SH-SY5Y (cell line): ENCODE data around the gene NINL.

ENCODE experiments used
- GATA2 ChIP-seq: IDR thresholded peaks from 2 replicates; pipeline ENCODE4 v1.6.1; 2011; ENCODE audit warnings: mild to moderate bottlenecking, low read depth, low read length
- GATA3 ChIP-seq: IDR thresholded peaks from 2 replicates; pipeline ENCODE4 v1.6.1; 2011; ENCODE audit warnings: low read depth, mild to moderate bottlenecking, low read length, moderate library complexity

DNA sequence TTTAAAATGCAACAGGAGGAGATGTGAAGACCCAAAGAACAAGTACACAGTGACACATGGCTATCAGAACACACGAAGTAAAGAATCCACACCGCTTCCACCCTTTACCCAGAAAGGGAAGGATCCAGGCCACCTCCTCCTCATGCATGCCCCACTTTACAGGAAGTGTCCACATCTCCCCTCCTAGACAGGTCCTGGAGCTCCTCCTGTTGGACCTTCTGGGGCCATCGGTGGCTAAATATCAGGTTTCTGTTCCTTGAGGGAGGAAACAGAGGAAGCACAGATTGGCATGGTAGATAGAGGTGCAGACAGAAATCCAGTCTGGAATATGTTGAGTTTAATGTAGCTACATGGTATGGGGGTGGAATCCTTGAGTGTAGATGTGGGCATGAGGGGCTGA is 10.9 kb downstream of the NINL start:
- TF ChIP-seq GATA3 (no peak), GATA2 (no peak)
